Naive thymus-derived CD4-positive, alpha-beta T cell (primary cell): ENCODE data around the gene CES4A. TPM values are rescaled to one million over a fixed set of nuclear protein-coding genes. Genes with fewer than 3 reads are reported as not detected.
A peak's percentile ranks its signal among the peaks of the same experiment; 100 is the strongest.

Source experiments
- ATAC-seq: fragments of 150-1000 bp; cut with Tn5 transposase; 2 replicates; pipeline ENCODE4 v1.10.0; 2021; ENCODE audit warnings: mild to moderate bottlenecking, moderate library complexity
- CTCF ChIA-PET: fragments of 350-600 bp; sonication (Branson Sonifier 250); formaldehyde crosslinking; loops from one replicate; lab custom pipeline; 2021; ENCODE audit warnings: antibody characterized with exemption; lab: Charles Lee
- POLR2A ChIA-PET: fragments of 350-600 bp; sonication (Branson Sonifier 250); formaldehyde crosslinking; loops from one replicate; lab custom pipeline; 2021; ENCODE audit warnings: antibody characterized with exemption, inconsistent platforms; lab: Charles Lee
- DNase-seq, 9 donors: peaks; one replicate each; pipeline versions ENCODE4 v3.0.0 to v3.0.0-alpha.2; 2020 to 2022; ENCODE audit warnings: mixed read lengths in 1 of 9
- H3K27ac ChIP-seq: one replicate; pipeline ENCODE4 v1.7.0; 2013; ENCODE audit warnings: mild to moderate bottlenecking, low read depth, low read length, moderate library complexity
- H3K27me3 ChIP-seq, 2 donors: one replicate each; pipeline ENCODE4 v1.7.0; 2013; ENCODE audit warnings: low read length in 2 of 2, mild to moderate bottlenecking in 2 of 2, moderate library complexity in 2 of 2; ENCODE audit not compliant: control insufficient read depth in 2 of 2, insufficient read depth in 2 of 2
- H3K36me3 ChIP-seq, 3 experiments: 1 replicate in 2 of 3; 2 replicates in 1 of 3; pipeline ENCODE4 v1.7.0; 2013; ENCODE audit warnings: low read length in 3 of 3, mild to moderate bottlenecking in 3 of 3, moderate library complexity in 1 of 3; ENCODE audit not compliant: insufficient read depth in 3 of 3, control insufficient read depth in 2 of 3
- H3K4me1 ChIP-seq, 2 donors: one replicate each; pipeline ENCODE4 v1.7.0; 2013; ENCODE audit warnings: low read length in 2 of 2, mild to moderate bottlenecking in 2 of 2, moderate library complexity in 1 of 2; ENCODE audit not compliant: control insufficient read depth in 2 of 2, insufficient read depth in 2 of 2
- H3K4me3 ChIP-seq: 2 replicates; pipeline ENCODE4 v1.7.0; 2013; ENCODE audit warnings: mild to moderate bottlenecking, low read length
- H3K9me3 ChIP-seq, 3 experiments: 1 replicate in 2 of 3; 2 replicates in 1 of 3; pipeline ENCODE4 v1.7.0; 2013; ENCODE audit warnings: low read length in 3 of 3; ENCODE audit not compliant: control insufficient read depth in 2 of 3
- H3K27ac Mint-ChIP-seq, 9 donors: one replicate each; pipeline ENCODE4 v1.8.0; 2020 to 2022; ENCODE audit warnings: mixed read lengths in 9 of 9, mild to moderate bottlenecking in 8 of 9, moderate library complexity in 5 of 9, inconsistent platforms in 2 of 9
- H3K27me3 Mint-ChIP-seq, 5 donors: one replicate each; pipeline ENCODE4 v1.8.0; 2021 to 2022; ENCODE audit warnings: mixed read lengths in 5 of 5, mild to moderate bottlenecking in 1 of 5
- H3K36me3 Mint-ChIP-seq, 5 donors: one replicate each; pipeline ENCODE4 v1.8.0; 2020 to 2022; ENCODE audit warnings: mixed read lengths in 5 of 5, mild to moderate bottlenecking in 3 of 5, inconsistent platforms in 1 of 5
- H3K4me1 Mint-ChIP-seq, 7 donors: one replicate each; pipeline ENCODE4 v1.8.0; 2020 to 2022; ENCODE audit warnings: mixed read lengths in 7 of 7, mild to moderate bottlenecking in 3 of 7, inconsistent platforms in 1 of 7
- H3K4me3 Mint-ChIP-seq, 10 donors: one replicate each; pipeline ENCODE4 v1.8.0; 2020 to 2022; ENCODE audit warnings: mild to moderate bottlenecking in 10 of 10, mixed read lengths in 10 of 10, moderate library complexity in 6 of 10, inconsistent platforms in 2 of 10
- H3K9me3 Mint-ChIP-seq, 11 donors: one replicate each; pipeline ENCODE4 v1.8.0; 2020 to 2022; ENCODE audit warnings: mixed read lengths in 11 of 11, mild to moderate bottlenecking in 4 of 11, inconsistent platforms in 1 of 11, moderate library complexity in 1 of 11
- intact Hi-C, 2 donors: fragments of 100-400 bp; cut with micrococcal nuclease; formaldehyde crosslinking; loops; one replicate each; pipeline ENCODE4 v1.15.1; 2023
- polyA plus RNA-seq, 2 donors: library from polyadenylated mRNA; unstranded; fragments of 300-500 nt; fragmentation: Illumina TruSeq; gene quantifications; one replicate each; pipeline ENCODE4 v1.2.3, GENCODE V29; 2021
- total RNA-seq, 6 experiments: library from RNA in 5 of 6; stranded (reverse) in 5 of 6; gene quantifications; 1 replicate in 5 of 6; 2 replicates in 1 of 6; pipeline ENCODE4 v1.2.3 and lab custom pipeline; 2021 to 2026

Gene CES4A
- total and polyA plus RNA-seq, 7 experiments from 2014 or later, result 5.1 to 53.8 (median 20.5) TPM

GRCh38 chr16:67043420-67043819 is 55.0 kb downstream of the CES4A start:
- ATAC-seq (no peak), DNase-seq (no peak)
- ChIA-PET POLR2A (interaction anchor here (5.4 kb wide), 1 partner anchor 12 kb away, joined by 33 read pairs; no protein-coding TSS in a partner anchor), CTCF (interaction anchor here (0.6 kb wide), 1 partner anchor 1286 kb away, joined by 3 read pairs; no protein-coding TSS in a partner anchor)
- no peak overlapping the region for H3K4me3 Mint-ChIP-seq
- H3K27ac Mint-ChIP-seq, result peak overlapping the region in 1 of 9 donors; percentile 14
- H3K36me3 Mint-ChIP-seq, result peaks cover 0 to 22% (median 13%) of the 10 kb centered on the region in 5 donors
- no peaks in the 10 kb centered on the region for H3K27me3 ChIP-seq
- intact Hi-C loops, result no loop called here
- H3K4me1 Mint-ChIP-seq, result peaks cover 14 to 46% (median 28%) of the 10 kb centered on the region in 7 donors
- H3K36me3 ChIP-seq, result peaks cover 0 to 26% (median 0%) of the 10 kb centered on the region in 3 experiments
- no peaks in the 10 kb centered on the region for H3K4me1 ChIP-seq
- no peaks in the 10 kb centered on the region for H3K9me3 Mint-ChIP-seq
- H3K27ac ChIP-seq, result no peak overlapping the region
- H3K27me3 Mint-ChIP-seq, result no peaks in the 10 kb centered on the region
- no peaks in the 10 kb centered on the region for H3K9me3 ChIP-seq
- no peak overlapping the region for H3K4me3 ChIP-seq

GRCh38 chr16:67050796-67051195 is 62.4 kb downstream of the CES4A start:
- POLR2A ChIA-PET, result no interaction called here
- Histone ChIP-seq H3K36me3 (no peaks in the 10 kb centered on the region), H3K27me3 (no peaks in the 10 kb centered on the region), H3K9me3 (no peaks in the 10 kb centered on the region), H3K27ac (no peak overlapping the region), H3K4me3 (no peak overlapping the region), H3K4me1 (peaks cover 19 to 20% of the 10 kb centered on the region in 2 donors)
- H3K9me3 Mint-ChIP-seq, result peaks cover 0 to 4% (median 0%) of the 10 kb centered on the region in 11 donors
- H3K27me3 Mint-ChIP-seq, result no peaks in the 10 kb centered on the region
- intact Hi-C loops, result loop anchor here in 1 of 2 donors (5.0 kb wide), 1 partner anchor 33 kb away; no protein-coding TSS in a partner anchor
- CTCF ChIA-PET, result interaction anchor here (1.6 kb wide), 1 partner anchor 105 kb away, joined by 4 read pairs; no protein-coding TSS in a partner anchor
- H3K4me3 Mint-ChIP-seq, result no peak overlapping the region
- no peak for DNase-seq
- H3K27ac Mint-ChIP-seq, result peak overlapping the region in 3 of 9 donors; percentile 13 to 53 (median 18)
- no peak for ATAC-seq
- peaks cover 0 to 13% (median under 1%) of the 10 kb centered on the region in 5 donors for H3K36me3 Mint-ChIP-seq
- peaks cover 29 to 48% (median 41%) of the 10 kb centered on the region in 7 donors for H3K4me1 Mint-ChIP-seq

GRCh38 chr16:67052399-67052798 is 64.0 kb downstream of the CES4A start:
- no peaks in the 10 kb centered on the region for H3K27me3 ChIP-seq
- ATAC-seq (peak; percentile 33), DNase-seq (no peak)
- H3K27me3 Mint-ChIP-seq, result no peaks in the 10 kb centered on the region
- peaks cover 32 to 51% (median 41%) of the 10 kb centered on the region in 7 donors for H3K4me1 Mint-ChIP-seq
- ChIA-PET POLR2A (interaction anchor here (0.6 to 3.8 kb wide), 2 partner anchors 23 to 222 kb away, joined by 4 to 20 read pairs; partner anchors contain the start of gene CBFB), CTCF (interaction anchor here (1.4 kb wide), 1 partner anchor 47 kb away, joined by 4 read pairs; no protein-coding TSS in a partner anchor)
- H3K36me3 Mint-ChIP-seq, result peaks cover 0 to 16% (median 4%) of the 10 kb centered on the region in 5 donors
- no peak overlapping the region for H3K4me3 ChIP-seq
- peak overlapping the region; percentile 63 to 93 (median 89) for H3K27ac Mint-ChIP-seq
- no peaks in the 10 kb centered on the region for H3K9me3 ChIP-seq
- peak overlapping the region; percentile 45 for H3K27ac ChIP-seq
- H3K4me3 Mint-ChIP-seq, result peak overlapping the region; percentile 34 to 91 (median 73)
- intact Hi-C loops, result loop anchor here in 1 of 2 donors (1.0 to 5.0 kb wide), 3 partner anchors 11 to 35 kb away; partner anchors contain the start of gene CBFB
- no peaks in the 10 kb centered on the region for H3K36me3 ChIP-seq
- peaks cover 0 to 4% (median 0%) of the 10 kb centered on the region in 11 donors for H3K9me3 Mint-ChIP-seq
- peaks cover 19 to 20% of the 10 kb centered on the region in 2 donors for H3K4me1 ChIP-seq

GRCh38 chr16:67053767-67054334 is 65.5 kb downstream of the CES4A start:
- Histone ChIP-seq H3K36me3 (no peaks in the 10 kb centered on the region), H3K27ac (peak overlapping the region; percentile 45), H3K4me1 (peaks cover 19 to 20% of the 10 kb centered on the region in 2 donors), H3K4me3 (peak overlapping the region; percentile 47), H3K9me3 (no peaks in the 10 kb centered on the region), H3K27me3 (no peaks in the 10 kb centered on the region)
- intact Hi-C loops, result loop anchor here (1.0 to 5.0 kb wide), 3 partner anchors 25 to 37 kb away; partner anchors contain the start of gene CBFB (in 2 of the 2)
- ChIA-PET CTCF (no interaction called here), POLR2A (interaction anchor here (0.5 to 3.8 kb wide), 2 partner anchors 24 to 951 kb away, joined by 3 to 20 read pairs; partner anchors contain the start of gene CBFB)
- Mint-ChIP-seq H3K27me3 (no peaks in the 10 kb centered on the region), H3K4me1 (peaks cover 36 to 60% (median 44%) of the 10 kb centered on the region in 7 donors), H3K9me3 (peaks cover 0 to 4% (median 0%) of the 10 kb centered on the region in 11 donors), H3K4me3 (peak overlapping the region; percentile 34 to 91 (median 76)), H3K27ac (peak overlapping the region; percentile 63 to 93 (median 89)), H3K36me3 (peaks cover 0 to 21% (median 5%) of the 10 kb centered on the region in 5 donors)
- ATAC-seq (peak; percentile 46), DNase-seq (peak in 6 of 9 donors; percentile 10 to 46 (median 23))

- no peak for DNase-seq
- H3K4me1 ChIP-seq, result peaks cover 19 to 20% of the 10 kb centered on the region in 2 donors
- peaks cover 40 to 65% (median 51%) of the 10 kb centered on the region in 7 donors for H3K4me1 Mint-ChIP-seq
- H3K27me3 ChIP-seq, result no peaks in the 10 kb centered on the region
- ATAC-seq, result no peak
- peak overlapping the region in 5 of 10 donors; percentile 64 to 81 (median 73) for H3K4me3 Mint-ChIP-seq
- peak overlapping the region in 8 of 9 donors; percentile 63 to 93 (median 90) for H3K27ac Mint-ChIP-seq
- H3K9me3 Mint-ChIP-seq, result peaks cover 0 to 4% (median 0%) of the 10 kb centered on the region in 11 donors
- H3K27ac ChIP-seq, result no peak overlapping the region
- no peaks in the 10 kb centered on the region for H3K9me3 ChIP-seq
- peaks cover 0 to 26% (median 8%) of the 10 kb centered on the region in 5 donors for H3K36me3 Mint-ChIP-seq
- CTCF ChIA-PET, result interaction anchor here (0.8 to 1.0 kb wide), 2 partner anchors 12 to 27 kb away, joined by 3 to 4 read pairs; no protein-coding TSS in a partner anchor
- no peaks in the 10 kb centered on the region for H3K27me3 Mint-ChIP-seq
- POLR2A ChIA-PET, result interaction anchor here (0.6 to 3.8 kb wide), 4 partner anchors 10 to 25 kb away, joined by 3 to 20 read pairs (median 4); partner anchors contain the start of gene CBFB
- H3K4me3 ChIP-seq, result no peak overlapping the region
- intact Hi-C loops, result loop anchor here (1.0 to 5.0 kb wide), 2 partner anchors 26 to 38 kb away; partner anchors contain the start of gene CBFB (in 1 of the 2)
- no peaks in the 10 kb centered on the region for H3K36me3 ChIP-seq
Observed at GRCh38 chr16:67054901-67055300, 66.5 kb downstream of the CES4A start.

GRCh38 chr16:67055712-67056487 is 67.5 kb downstream of the CES4A start:
- H3K9me3 Mint-ChIP-seq, result peaks cover 0 to 4% (median 0%) of the 10 kb centered on the region in 11 donors
- Histone ChIP-seq H3K4me3 (no peak overlapping the region), H3K27me3 (no peaks in the 10 kb centered on the region), H3K9me3 (no peaks in the 10 kb centered on the region), H3K27ac (no peak overlapping the region), H3K36me3 (peaks cover 0 to 3% (median 0%) of the 10 kb centered on the region in 3 experiments), H3K4me1 (peaks cover 19 to 20% of the 10 kb centered on the region in 2 donors)
- ATAC-seq (no peak), DNase-seq (no peak)
- H3K4me1 Mint-ChIP-seq, result peaks cover 45 to 63% (median 56%) of the 10 kb centered on the region in 7 donors
- intact Hi-C loops, result no loop called here
- ChIA-PET CTCF (interaction anchor here (0.7 kb wide), 1 partner anchor 38 kb away, joined by 3 read pairs; no protein-coding TSS in a partner anchor), POLR2A (no interaction called here)
- H3K27me3 Mint-ChIP-seq, result no peaks in the 10 kb centered on the region
- peaks cover 0 to 34% (median 8%) of the 10 kb centered on the region in 5 donors for H3K36me3 Mint-ChIP-seq
- peak overlapping the region in 3 of 10 donors; percentile 6 to 29 (median 12) for H3K4me3 Mint-ChIP-seq
- H3K27ac Mint-ChIP-seq, result peak overlapping the region in 8 of 9 donors; percentile 10 to 90 (median 40)
